HepG2 (cell line): ENCODE results near the gene SPAG5. TPM values are rescaled to one million over a fixed set of nuclear protein-coding genes. Genes with fewer than 3 reads are reported as not detected.

ENCODE experiments used
- GATAD1 ChIP-seq: IDR thresholded peaks from 2 replicates; pipeline ENCODE4 v1.6.1; 2016; ENCODE audit warnings: missing genetic modification reagents, missing compliant biosample characterization
- HDAC2 ChIP-seq: sonication (generic); formaldehyde crosslinking; IDR thresholded peaks from 2 replicates; pipeline ENCODE4 v1.4.0; 2020; ENCODE audit warnings: missing genetic modification reagents
- NR2F6 ChIP-seq, 2 experiments: IDR thresholded peaks; 2 replicates each; pipeline ENCODE4 v1.6.1; 2016; ENCODE audit warnings: antibody characterized with exemption in 1 of 2, mild to moderate bottlenecking in 1 of 2
- RFX3 ChIP-seq: IDR thresholded peaks from 2 replicates; pipeline ENCODE4 v1.6.1; 2016; ENCODE audit warnings: missing biosample characterization, missing genetic modification reagents
- RXRA ChIP-seq: sonication (generic); formaldehyde crosslinking; IDR thresholded peaks from 2 replicates; pipeline ENCODE4 v1.5.1; 2020; ENCODE audit warnings: missing genetic modification reagents
- TEAD3 ChIP-seq: optimal IDR thresholded peaks from 2 replicates; pipeline ENCODE3; 2016; ENCODE audit warnings: borderline replicate concordance
- YEATS4 ChIP-seq: sonication (generic); formaldehyde crosslinking; IDR thresholded peaks from 2 replicates; pipeline ENCODE4 v1.4.0; 2020; ENCODE audit warnings: missing genetic modification reagents, borderline replicate concordance
- polyA plus RNA-seq, 8 experiments: library from polyadenylated mRNA; depleted of rRNA in 3 of 8; stranded (reverse) in 7 of 8; unstranded in 1 of 8; fragments of >200 nt; fragmentation: Illumina TruSeq in 4 of 8; extraction: Trizol in 4 of 8; gene quantifications; 2 replicates each; pipeline versions ENCODE4 v1.2.1 to v1.2.3, GENCODE V29; 2011 to 2016; ENCODE audit warnings: low read depth in 4 of 8, missing spikeins in 1 of 8, mixed read lengths in 1 of 8; ENCODE audit not compliant: insufficient read depth in 1 of 8
- total RNA-seq, 5 experiments: library from RNA; depleted of rRNA; stranded (reverse); fragments of >200 nt; fragmentation: Illumina TruSeq; extraction: Trizol; gene quantifications; 2 replicates each; pipeline ENCODE4 v1.2.3, GENCODE V29; 2016; ENCODE audit warnings: low read depth in 1 of 5
- TF ChIP-seq, protein P1 (sequence below): sonication (generic); formaldehyde crosslinking; IDR thresholded peaks from one replicate; pipeline ENCODE4 v1.5.1; 2020; ENCODE audit warnings: mild to moderate bottlenecking, missing genetic modification reagents; ENCODE audit errors: not compliant biosample characterization
- TF ChIP-seq, protein P2 (sequence below): sonication (generic); formaldehyde crosslinking; IDR thresholded peaks from 2 replicates; pipeline ENCODE4 v1.4.0; 2020; ENCODE audit warnings: missing genetic modification reagents
- TF ChIP-seq, protein P3 (sequence below): sonication (generic); formaldehyde crosslinking; IDR thresholded peaks from 2 replicates; pipeline ENCODE4 v1.4.0; 2020; ENCODE audit warnings: missing genetic modification reagents

The SPAG5 gene
- total and polyA plus RNA-seq, 2 of the 13 experiments (the other 11 are each of a cell fraction or from before 2014, with no cell fraction given) = 41.4 to 98.0 TPM

DNA sequence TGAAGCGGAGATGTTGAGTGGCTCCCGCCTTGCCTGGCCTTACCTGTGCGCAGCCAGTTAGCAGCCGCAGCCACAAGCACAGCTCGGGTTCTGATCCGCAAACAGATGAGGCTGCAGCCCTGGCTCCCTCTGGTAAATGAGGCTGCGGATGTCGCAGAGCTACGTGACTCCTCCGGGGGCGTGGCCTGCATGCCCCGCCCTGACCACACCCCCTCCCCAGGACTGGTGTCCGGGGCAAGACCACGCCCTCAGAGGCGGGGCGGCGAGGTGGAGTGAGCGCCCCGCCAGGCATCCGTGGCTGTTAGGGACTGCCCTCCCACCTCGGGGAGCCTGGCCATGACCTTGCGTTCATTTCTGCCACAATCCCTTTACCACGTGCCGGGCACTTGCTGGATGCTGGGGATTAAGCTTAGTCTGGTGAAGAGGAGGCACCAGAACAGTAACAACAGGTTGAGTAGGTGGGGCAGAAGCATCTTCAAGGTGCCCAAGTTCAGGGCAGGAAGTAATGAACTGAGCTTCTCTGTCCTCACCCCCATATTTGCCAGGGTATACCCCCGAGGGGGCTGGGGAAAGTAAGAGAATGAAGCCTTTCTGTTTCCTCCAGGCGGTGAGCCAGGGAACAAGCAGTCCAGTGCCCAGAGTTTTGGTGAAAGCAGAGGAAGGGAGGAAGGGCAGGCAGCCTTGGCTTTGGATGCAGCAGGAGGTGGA lies 21.9 kb downstream of the SPAG5 start, which contains the start of gene ALDOC (continued):
- TF ChIP-seq, protein P1, sequence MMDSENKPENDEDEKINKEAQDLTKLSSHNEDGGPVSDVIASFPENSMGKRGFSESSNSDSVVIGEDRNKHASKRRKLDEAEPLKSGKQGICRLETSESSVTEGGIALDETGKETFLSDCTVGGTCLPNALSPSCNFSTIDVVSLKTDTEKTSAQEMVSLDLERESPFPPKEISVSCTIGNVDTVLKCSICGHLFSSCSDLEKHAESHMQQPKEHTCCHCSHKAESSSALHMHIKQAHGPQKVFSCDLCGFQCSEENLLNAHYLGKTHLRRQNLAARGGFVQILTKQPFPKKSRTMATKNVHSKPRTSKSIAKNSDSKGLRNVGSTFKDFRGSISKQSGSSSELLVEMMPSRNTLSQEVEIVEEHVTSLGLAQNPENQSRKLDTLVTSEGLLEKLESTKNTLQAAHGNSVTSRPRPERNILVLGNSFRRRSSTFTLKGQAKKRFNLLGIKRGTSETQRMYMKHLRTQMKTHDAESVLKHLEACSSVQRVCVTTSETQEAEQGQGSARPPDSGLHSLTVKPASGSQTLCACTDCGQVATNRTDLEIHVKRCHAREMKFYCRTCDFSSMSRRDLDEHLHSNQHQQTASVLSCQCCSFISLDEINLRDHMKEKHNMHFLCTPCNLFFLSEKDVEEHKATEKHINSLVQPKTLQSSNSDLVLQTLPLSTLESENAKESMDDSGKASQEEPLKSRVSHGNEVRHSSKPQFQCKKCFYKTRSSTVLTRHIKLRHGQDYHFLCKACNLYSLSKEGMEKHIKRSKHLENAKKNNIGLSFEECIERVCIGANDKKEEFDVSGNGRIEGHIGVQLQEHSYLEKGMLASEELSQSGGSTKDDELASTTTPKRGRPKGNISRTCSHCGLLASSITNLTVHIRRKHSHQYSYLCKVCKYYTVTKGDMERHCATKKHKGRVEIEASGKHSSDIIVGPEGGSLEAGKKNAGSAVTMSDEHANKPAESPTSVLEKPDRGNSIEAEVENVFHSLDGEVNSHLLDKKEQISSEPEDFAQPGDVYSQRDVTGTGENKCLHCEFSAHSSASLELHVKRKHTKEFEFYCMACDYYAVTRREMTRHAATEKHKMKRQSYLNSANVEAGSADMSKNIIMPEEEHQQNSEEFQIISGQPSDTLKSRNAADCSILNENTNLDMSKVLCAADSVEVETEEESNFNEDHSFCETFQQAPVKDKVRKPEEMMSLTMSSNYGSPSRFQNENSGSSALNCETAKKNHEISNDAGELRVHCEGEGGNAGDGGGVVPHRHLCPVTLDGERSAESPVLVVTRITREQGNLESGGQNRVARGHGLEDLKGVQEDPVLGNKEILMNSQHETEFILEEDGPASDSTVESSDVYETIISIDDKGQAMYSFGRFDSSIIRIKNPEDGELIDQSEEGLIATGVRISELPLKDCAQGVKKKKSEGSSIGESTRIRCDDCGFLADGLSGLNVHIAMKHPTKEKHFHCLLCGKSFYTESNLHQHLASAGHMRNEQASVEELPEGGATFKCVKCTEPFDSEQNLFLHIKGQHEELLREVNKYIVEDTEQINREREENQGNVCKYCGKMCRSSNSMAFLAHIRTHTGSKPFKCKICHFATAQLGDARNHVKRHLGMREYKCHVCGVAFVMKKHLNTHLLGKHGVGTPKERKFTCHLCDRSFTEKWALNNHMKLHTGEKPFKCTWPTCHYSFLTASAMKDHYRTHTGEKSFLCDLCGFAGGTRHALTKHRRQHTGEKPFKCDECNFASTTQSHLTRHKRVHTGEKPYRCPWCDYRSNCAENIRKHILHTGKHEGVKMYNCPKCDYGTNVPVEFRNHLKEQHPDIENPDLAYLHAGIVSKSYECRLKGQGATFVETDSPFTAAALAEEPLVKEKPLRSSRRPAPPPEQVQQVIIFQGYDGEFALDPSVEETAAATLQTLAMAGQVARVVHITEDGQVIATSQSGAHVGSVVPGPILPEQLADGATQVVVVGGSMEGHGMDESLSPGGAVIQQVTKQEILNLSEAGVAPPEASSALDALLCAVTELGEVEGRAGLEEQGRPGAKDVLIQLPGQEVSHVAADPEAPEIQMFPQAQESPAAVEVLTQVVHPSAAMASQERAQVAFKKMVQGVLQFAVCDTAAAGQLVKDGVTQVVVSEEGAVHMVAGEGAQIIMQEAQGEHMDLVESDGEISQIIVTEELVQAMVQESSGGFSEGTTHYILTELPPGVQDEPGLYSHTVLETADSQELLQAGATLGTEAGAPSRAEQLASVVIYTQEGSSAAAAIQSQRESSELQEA (CRISPR knock-in tag) = peak; percentile 64
- TF ChIP-seq RFX3 (CRISPR knock-in tag) (no peak), RXRA (CRISPR knock-in tag) (peak; percentile 95), YEATS4 (CRISPR knock-in tag) (peak; percentile 76; the same call in 1 of the 2 replicates), TEAD3 (peak; percentile 90), HDAC2 (CRISPR knock-in tag) (peak; percentile 70), GATAD1 (CRISPR knock-in tag) (peak; percentile 65; the same call in 1 of the 2 replicates), NR2F6 (IDR thresholded peaks at IDR 0.05) (peak; percentile 70), NR2F6 (CRISPR knock-in tag; IDR thresholded peaks at IDR 0.05) (peak; percentile 87)
- TF ChIP-seq, protein P2, sequence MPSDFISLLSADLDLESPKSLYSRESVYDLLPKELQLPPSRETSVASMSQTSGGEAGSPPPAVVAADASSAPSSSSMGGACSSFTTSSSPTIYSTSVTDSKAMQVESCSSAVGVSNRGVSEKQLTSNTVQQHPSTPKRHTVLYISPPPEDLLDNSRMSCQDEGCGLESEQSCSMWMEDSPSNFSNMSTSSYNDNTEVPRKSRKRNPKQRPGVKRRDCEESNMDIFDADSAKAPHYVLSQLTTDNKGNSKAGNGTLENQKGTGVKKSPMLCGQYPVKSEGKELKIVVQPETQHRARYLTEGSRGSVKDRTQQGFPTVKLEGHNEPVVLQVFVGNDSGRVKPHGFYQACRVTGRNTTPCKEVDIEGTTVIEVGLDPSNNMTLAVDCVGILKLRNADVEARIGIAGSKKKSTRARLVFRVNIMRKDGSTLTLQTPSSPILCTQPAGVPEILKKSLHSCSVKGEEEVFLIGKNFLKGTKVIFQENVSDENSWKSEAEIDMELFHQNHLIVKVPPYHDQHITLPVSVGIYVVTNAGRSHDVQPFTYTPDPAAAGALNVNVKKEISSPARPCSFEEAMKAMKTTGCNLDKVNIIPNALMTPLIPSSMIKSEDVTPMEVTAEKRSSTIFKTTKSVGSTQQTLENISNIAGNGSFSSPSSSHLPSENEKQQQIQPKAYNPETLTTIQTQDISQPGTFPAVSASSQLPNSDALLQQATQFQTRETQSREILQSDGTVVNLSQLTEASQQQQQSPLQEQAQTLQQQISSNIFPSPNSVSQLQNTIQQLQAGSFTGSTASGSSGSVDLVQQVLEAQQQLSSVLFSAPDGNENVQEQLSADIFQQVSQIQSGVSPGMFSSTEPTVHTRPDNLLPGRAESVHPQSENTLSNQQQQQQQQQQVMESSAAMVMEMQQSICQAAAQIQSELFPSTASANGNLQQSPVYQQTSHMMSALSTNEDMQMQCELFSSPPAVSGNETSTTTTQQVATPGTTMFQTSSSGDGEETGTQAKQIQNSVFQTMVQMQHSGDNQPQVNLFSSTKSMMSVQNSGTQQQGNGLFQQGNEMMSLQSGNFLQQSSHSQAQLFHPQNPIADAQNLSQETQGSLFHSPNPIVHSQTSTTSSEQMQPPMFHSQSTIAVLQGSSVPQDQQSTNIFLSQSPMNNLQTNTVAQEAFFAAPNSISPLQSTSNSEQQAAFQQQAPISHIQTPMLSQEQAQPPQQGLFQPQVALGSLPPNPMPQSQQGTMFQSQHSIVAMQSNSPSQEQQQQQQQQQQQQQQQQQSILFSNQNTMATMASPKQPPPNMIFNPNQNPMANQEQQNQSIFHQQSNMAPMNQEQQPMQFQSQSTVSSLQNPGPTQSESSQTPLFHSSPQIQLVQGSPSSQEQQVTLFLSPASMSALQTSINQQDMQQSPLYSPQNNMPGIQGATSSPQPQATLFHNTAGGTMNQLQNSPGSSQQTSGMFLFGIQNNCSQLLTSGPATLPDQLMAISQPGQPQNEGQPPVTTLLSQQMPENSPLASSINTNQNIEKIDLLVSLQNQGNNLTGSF (CRISPR knock-in tag) = 0 out of 2 replicates have a peak, but pooled peaks have one; percentile 23
- TF ChIP-seq, protein P3, sequence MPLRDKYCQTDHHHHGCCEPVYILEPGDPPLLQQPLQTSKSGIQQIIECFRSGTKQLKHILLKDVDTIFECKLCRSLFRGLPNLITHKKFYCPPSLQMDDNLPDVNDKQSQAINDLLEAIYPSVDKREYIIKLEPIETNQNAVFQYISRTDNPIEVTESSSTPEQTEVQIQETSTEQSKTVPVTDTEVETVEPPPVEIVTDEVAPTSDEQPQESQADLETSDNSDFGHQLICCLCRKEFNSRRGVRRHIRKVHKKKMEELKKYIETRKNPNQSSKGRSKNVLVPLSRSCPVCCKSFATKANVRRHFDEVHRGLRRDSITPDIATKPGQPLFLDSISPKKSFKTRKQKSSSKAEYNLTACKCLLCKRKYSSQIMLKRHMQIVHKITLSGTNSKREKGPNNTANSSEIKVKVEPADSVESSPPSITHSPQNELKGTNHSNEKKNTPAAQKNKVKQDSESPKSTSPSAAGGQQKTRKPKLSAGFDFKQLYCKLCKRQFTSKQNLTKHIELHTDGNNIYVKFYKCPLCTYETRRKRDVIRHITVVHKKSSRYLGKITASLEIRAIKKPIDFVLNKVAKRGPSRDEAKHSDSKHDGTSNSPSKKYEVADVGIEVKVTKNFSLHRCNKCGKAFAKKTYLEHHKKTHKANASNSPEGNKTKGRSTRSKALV (CRISPR knock-in tag) = peak; percentile 64; the same call in 1 of the 2 replicates
